ENCODE data around the gene HECTD4.
"Not testable (repeated sequence)": the region's sequence is repeated elsewhere in the genome, so short reads cannot be mapped to it uniquely, and the experiment has no call there.

HECTD4 gene

DNA sequence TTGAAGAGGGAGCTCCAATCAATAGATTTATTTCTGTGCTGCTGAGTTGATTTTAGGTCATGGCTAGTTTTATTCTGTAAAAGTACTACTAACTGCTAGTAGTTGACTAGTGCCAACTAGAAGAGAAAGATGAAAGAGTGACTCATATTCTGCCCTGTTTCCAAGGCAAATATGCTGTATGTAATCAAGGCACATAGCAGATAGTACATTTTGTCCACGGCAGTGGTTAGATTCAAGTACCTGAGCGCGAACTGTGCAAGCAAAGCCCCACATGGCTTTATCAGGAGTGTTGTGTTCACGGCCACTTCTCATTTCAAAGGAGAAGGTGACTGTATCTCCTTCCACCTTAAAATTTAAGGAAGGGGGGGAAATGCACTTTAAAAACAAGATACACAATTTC is 130.0 kb downstream of the HECTD4 start:
- no peak for DNase-seq

DNA sequence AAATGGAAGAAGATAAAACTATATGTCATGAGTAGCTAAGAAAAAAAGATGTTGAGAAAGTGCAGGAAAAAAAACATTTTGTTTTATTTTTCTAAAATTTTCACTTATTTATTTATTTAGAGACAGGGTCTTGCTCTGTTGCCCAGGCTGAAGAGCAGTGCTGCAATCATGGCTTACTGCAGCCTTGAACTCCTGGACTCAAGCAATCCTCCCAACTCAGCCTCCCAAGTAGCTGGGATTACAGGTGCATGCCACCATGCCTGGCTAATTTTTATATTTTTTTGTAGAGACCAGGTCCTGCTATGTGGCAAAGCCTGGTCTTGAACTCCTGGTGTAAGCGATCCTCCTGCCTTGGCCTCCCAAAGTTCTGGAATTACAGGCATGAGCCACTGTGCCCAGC is 137.3 kb downstream of the HECTD4 start:
- not testable (repeated sequence) for DNase-seq

DNA sequence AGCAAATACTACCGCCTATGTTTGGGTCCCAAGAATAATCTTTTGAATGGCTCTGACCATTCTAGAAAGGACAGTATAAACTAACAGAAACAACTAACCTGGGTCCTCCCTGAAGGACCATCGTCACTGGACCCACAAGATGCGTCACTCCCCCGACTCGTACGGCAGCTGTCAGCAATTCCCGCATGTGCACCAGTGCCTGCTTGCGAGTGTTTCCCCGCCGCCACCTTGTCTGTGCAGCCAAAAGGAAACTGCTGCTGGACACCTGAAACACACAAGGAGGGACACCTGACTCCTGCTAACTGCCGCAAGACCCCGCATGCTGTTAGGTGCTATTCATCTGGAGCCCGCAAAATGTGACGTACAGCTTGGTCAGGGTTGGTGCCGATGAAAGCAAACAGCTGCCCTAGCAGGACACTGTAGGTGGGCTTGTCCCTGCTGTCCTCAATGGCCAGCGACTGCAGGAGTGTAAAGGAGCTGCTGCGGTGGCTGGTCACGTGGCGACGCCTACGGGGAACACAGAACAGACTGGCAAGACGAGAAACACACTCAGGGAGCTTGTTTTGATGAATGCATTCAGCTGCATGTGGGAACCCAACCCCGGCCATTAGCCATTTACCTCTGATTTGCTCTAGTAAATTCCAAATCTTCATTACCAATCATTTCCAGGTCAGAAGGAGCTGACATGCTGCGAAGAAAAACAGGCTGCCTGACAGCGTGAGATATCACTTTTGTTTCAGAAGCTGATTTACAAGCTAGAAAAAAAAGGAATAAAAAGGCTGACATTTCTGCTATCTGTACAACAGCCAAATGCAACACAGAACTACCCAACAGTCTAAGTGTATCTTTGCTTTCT is 138.7 kb downstream of the HECTD4 start:
- no peak for DNase-seq

DNA sequence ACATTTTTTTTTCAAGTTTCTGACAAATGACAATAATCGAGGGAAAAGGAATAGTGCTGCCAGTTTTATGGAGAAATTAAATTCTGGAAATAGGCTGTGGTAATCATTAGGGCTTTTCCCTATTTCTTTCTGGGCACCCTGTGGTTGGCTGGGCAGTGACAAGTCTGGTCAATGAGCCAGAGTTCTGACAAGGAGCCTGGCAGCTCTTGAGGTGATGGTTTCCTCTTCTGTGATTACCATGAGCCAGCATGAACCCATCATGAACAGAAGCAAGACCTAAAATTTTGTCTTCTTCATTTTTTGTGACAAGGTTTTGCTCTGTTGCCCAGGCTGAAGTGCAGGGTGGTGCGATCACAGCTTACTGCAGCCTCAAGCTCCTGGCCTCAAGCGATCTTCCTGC is 141.1 kb downstream of the HECTD4 start:
- DNase-seq, result no peak

DNA sequence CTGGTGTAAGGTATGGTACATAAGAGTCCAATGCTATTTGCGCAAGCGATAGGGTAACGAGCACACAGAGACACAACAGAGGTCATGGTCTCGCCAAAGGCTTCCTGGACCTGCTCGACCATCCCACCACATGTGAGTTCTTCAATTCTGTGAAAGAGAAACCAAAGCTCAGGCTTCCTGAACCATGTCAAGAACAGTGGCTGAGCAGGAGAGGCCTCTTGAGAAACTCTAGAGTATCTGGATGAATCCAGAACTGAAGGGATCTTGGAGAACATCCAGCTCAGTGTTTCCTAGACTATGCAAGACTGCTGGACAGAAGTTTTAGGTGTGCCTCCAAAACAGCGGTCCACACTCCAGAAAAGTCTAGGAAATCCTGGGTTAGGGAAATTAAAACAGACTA is 142.3 kb downstream of the HECTD4 start:
- DNase-seq, result no peak

DNA sequence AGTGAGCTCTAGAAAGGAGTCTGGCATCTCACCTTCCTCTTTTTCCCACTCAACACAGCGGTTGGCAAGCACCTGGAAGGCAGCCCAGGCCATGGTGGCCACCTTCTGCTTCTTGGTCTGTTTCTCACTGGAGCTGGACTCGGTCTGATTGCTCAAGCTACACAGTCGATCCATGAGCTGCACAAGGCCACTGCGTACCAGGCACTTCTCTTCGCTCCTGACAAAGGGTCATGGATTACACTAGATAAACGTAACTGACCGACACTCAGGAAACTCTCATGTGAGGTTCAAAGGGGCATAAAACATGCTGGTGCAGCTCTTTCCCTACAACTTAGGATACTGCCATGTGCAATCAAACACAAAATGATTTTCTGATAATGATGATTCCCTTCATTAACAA is 143.2 kb downstream of the HECTD4 start:
- DNase-seq, result no peak

DNA sequence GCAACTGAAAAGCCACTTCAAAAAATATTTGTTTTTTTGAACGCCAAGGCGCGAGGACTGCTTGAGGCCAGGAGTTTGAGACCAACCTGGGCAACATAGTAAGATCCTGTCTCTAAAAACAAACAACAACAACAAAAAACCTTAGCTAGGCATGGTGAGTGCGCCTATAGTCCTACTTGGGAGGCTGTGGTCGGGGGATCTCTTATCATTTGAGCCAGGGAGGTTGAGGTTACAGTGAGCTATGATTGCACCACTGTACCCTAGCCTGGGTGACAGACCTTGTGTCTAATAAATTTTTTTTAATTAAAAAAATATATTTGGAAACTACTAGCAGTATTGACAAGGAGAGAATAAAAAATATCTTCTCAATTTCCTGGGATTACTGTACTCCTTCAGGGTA is 143.8 kb downstream of the HECTD4 start:
- DNase-seq, result no peak

DNA sequence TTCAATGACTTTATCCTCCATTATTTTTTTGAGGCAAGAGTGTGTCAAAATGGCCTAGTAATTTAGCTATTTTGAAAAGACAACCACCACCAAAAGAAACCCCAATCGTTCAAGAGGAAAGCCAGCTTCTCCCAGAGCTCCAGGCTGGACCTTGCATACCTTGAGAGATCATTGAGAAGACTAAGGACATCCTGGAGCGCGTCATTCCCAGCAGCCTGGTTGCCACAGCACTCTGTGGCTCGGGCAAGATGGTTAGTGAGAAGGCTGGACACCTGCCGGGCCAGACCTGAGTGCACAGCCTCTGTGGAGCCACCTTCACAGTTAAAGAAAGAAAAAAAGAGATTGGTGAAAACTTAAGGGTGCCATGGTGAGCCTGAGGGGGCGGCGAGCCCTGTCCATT is 145.4 kb downstream of the HECTD4 start:
- DNase-seq, result no peak

DNA sequence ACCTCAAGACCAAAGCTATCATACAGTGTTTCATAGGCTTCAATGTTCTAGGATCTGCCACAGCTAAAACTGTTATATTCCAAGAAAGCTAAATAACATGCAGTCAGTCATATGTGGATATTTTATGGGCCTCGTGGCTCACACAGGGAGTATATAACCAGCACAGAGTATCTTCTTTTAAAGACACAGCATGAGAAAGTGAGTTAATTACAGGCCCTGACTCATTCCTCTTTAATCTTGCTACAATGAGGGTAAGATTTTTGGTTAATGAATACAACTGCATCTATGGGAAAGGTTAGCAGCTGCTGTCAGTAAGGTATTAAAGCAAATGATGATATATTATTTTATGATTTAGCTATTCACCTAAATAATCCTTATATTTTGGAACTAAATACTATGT is 145.8 kb downstream of the HECTD4 start:
- no peak for DNase-seq

DNA sequence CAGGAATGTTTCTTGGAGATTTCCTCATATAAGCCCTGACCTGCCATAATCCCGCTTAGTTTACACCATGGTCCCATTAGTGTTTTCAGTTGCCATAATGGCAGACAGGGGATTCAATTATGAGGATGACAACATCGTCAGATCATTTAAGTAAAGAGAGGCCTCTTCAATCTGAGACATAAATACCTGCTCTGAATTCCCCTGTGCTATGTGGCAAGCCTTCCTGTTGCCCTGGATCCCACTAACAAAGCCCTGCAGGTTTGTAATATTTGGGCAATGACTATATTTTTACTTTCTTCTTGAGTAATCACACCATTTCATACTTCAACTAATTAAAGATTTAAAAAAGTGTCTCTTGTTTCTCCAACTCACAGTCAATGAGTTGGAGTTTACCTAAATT is 147.9 kb downstream of the HECTD4 start:
- DNase-seq, result no peak

DNA sequence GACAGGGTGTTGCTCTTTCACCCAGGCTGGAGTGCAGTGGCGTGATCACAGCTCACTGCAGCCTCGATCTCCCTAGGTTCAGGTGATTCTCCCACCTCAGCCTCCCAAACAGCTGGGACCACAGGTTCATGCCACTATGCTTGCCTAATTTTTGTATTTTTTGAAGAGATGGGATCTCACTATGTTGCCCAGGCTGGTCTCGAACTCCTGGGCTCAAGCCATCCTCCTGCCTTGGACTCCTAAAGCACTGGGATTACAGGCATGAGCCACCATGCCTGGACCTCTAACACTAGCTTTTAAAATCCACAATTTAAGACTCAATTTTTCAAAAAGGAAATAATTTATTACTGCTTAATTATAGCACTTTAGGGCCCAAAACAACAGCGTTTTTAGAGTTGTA is 149.0 kb downstream of the HECTD4 start:
- no peak for DNase-seq

DNA sequence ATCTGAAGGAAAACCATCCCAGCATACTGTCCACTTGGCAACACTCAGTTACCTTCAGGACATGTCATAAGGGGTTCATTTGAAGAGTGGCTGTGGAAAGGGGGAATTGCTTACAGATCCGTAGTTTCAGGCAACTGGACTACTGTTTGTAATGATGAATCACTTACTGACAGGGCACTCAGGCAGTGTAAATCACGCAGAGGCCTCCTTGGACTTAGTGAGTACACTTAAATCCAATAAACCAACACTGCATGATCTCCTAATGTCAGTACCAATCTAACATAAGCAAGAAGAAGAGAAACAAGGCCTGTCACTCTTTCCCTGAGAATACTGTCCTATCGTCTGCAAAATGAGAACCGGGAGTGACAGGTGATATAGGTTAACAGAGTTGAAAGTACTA is 152.1 kb downstream of the HECTD4 start:
- no peak for DNase-seq

DNA sequence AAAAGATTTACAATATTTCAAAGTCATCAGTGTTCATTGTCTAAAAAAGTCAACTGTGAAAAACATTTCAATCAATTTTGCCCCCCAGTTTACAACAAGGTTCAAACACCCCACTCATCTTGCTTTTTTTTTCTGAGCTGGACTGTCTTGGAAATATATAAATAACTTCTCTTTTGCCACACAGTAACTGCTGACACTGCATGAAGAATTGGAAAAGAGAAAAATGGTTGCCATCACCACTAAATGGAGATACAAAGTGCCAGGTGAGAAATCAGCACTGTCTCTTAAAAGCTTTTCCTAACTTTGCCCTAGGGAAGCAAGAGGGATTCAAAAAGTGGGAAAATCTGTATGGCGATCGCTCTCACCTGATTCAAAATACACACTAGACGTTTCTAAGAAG is 155.5 kb downstream of the HECTD4 start:
- no peak for DNase-seq

DNA sequence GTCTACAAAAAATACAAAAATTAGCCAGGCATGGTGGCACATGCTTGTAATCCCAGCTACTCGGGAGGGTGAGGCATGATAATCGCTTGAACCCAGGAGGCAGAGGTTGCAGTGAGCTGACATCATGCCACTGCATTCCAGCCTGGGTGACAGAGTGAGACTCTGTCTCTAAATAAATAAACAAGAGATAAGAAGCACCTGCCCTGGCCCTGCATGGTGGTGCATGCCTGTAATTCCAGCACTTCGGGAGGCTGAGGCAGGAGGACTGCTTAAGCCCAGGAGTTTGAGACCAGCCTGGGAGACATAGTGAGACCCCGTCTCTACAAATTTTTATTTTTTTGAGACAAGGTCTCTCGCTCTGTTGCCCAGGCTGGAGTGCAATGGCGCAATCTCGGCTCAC is 161.6 kb downstream of the HECTD4 start:
- not testable (repeated sequence) for DNase-seq

DNA sequence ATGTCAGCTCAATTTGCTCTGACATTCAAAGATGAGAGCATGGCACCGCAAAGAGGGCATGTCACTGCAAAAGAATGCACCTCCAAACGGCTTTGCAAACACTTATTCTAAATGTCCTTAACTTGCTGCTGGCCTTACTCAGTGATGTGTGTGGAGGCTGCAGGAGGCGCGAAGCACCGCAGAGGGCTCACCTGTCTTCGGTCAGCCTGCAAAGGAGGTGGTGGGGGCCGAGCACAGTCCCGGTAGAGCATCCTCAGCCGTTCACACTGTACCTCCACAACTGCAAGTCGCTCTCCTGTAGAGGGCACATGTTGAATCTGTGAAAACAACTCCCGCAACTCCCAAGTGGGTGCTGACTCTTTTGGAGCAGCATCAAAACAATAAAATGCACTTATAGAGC is 163.0 kb downstream of the HECTD4 start:
- no peak for DNase-seq

DNA sequence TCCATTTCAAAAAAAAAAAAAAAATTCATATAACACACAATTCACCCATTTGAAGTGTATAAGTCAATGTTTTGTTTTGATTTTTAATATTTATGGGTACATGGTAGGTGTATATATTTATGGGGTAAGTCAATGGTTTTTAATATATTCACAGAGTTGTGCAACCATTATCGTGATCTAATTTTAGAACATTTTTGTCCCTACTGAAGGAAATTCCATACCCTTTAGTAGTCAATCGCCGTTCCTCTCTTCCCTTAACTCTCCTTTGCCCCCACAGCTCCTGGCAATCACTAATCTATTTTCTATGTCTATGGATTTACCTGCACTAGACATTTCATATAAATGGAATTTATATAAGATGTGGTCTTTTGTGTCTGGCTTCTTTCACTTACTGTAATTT is 164.1 kb downstream of the HECTD4 start:
- DNase-seq, result no peak

DNA sequence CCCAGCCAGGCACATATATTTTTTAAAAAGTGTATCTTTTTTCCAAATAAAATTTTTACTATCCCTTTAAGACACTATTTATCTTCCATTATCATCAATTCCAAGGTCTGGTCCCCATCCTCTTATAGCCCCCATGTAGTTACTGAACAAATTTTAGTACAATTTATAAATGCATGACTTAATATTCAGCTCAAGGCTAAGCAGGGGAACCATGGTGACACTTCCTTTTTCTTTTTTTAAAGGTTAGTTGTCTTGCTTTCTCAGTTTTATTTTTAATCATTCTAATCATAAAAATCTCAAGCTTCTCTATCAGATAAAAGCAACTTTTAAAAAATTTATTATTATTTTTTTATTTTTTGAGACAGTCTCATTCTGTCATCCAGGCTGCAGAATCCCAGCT is 164.6 kb downstream of the HECTD4 start:
- no peak for DNase-seq

DNA sequence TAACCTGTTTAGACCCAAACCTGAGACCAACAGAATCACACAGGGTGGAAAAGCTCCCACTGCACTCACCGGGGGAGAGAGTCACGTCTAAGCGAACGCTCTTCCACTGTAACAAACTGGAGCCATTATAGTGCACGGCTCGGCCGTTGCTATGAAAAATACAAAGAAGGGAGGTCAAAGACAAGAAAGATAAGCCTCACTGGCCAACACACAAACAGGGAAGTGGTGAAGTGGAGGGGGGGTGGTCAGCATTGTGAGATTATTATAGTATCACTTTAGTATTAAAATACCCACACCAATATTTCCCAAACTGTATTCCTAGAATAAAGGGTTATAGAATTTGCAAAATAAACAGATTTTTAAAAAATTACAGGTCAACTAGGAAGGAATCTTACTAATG is 166.0 kb downstream of the HECTD4 start:
- DNase-seq, result no peak

DNA sequence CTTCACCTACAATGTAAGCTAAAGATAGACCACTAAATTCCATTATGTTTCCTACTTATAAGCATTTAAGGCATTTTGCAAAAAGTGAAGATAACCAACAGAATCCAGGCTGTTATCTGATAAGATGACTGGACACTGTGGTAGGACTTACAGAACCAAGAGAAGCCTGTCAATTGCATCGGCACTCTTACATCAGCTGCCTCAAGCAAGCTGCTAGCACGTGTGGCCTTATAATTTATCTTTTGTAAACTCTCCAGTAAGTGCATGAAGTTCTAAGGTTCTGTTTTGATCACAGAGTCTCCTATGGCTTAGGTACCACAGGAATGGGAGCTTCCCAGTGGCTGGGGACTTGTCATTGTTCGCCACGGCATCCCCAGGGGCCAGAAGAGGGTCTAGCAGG is 168.2 kb downstream of the HECTD4 start:
- DNase-seq, result no peak

DNA sequence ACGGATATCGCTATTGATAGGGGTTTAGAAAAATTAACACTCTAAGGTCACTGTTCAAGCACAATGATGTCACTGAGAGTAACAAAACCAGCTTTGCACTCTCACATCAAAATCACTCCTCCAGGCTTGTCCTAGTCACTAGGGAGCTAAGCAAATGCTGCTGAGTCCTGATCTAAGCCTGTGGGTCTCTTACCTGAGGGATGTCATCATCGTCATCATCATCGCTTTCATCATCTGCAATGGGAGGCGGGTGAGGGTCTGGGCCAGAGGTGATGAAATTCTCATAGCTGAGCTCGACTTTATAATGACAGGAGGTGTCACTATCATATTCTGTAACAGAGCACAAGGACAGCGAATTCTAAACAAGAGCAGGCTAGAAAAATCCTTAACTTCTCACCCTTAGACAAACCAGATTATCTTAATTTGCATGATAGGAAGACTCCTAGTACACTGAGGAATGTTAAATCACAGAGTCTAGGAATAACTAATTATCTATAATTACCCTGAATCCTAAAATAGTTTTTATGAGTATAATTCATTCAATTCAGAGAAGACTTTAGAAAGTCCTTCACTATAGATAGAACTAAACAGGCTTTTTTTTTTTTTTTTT is 173.8 kb downstream of the HECTD4 start:
- no peak for DNase-seq

DNA sequence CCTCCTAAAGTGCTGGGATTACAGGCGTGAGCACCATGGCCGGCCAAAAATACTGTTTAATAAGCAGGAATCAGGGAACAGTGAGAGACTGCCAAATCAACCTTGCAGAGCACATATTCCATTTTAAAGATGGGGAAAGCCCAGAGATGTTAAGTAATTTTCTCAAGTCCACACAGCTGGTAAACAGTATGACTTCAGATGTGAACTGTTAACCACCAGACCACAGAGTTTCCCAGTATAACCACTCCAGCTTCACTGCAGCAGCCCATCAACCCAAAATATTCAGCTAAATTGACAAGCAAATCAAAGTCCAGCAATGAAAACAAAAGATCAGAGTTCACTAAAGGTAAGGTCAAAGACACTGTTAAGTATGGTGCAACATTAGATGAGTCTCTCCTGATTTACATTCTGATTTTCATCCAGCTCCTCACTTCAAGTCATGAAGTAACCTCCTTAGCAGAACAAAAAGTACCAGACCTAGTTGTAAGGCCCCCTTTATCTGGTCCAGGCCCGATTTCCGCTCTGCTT is 174.8 kb downstream of the HECTD4 start:
- DNase-seq, result no peak

DNA sequence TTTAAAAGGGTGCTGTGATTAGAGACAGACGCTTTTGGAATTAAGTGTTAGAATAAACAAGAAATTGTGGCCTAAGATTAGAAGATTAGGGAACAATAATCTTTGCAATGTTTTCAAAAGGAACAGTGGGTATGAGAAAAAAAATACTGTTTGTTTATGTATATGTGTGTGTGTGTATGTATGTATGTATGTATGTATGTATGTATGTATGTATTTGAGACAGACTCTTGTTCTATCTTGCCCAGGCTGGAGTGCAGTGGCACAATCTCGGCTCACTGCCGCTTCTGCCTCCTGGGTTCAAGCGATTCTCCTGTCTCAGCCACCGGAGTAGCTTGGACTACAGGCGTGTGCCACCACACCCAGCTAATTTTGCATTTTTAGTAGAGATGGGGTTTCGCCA is 175.3 kb downstream of the HECTD4 start:
- no peak for DNase-seq

DNA sequence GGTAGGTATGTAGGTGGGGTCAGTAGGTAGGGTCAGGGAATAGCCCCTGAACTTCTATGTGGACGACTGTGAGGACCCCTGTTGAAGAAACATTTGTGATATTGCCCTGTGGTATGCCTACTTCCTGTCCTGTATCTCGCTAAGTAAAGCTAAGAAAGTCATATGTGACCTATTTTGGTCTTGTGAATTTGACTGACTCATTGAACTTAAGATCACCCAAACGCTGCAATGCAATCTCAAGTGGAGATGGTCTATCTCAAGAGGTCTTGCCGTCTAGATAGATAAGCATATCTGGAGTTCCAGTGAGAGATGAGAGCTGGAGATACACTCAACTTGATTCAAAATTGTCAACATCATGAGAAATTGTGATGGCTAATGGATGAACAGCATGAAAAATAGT is 183.1 kb downstream of the HECTD4 start:
- no peak for DNase-seq

DNA sequence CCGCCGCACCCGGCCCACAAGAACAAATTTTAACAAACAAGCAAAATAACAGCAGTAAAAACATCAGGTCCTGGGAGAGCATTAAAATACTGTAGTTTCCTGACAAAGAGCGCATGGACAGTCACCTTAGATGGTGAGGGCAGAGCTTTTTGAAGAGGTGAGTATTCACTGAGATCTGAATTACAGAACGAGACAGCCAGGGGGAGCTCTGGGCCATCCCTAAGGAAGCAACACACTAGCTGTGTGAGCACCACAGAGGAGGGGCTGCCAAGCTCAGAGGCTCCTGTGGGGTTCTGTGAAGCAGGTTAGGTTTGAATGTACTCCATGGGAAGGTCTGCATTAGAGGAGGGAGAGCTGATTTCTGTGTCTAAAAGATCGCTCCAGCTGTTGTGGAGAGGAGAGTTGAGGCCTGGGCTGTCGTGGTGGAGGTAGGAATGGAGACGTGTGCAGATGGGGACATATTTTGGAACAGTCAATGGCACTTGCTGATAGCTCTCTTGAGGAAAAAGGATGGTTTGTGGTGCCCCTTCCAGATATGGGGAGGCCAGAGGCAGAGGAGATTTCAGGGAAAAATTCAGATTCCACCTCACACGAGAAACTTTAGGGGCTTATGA is 184.0 kb downstream of the HECTD4 start:
- peak; percentile 17 for DNase-seq
